Measurements from ENCODE around the gene CACTIN.
A peak's percentile ranks its signal among the peaks of the same experiment; 100 is the strongest.
"Not testable (repeated sequence)": the region's sequence is repeated elsewhere in the genome, so short reads cannot be mapped to it uniquely, and the experiment has no call there.

CACTIN gene

DNA sequence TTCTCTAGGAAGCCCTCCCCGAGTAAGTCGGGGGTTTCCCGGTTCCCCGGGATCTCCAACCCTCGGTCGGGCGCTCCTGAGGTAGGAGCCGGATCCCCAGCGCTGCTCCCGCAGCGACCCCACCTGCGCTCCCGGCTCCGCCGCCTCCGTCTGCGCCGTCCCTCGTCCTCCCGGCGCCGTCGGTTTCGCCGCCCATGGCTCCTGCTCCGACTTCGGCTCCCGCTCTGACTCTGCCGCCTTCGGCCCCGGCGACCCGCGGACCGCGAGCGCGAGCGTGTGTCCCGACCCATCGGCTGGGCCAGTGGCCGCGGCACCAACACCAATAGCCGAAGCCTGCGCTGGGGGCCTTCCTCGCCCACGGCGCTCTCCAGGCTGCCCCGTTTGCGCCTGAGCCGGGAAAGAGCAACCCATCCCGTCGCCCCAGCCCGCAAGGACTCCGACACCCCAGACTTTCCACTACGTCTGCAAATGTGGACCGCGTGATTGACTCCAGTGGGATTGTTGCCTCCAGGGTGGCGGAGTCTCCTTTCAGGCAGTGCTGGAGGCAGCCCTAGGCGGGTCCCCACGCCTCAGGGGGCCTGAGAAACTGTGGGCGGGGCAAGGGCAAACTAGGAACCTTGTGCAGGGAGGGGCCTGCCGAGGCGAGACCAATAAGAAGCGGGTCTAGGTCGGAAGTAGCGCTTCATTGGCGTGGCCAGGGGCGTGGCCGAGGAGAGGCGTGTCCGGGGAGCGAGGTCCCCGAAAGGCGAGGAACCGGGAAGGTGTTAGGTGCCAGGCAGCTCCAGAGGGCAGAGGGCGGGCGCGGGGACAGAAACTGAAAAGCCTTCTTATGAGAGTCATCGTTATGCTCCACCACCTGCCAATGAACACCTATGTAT lies at the start of gene CACTIN:
TSS of gene CACTIN (minus strand) at position 318 of the 878 bp plus-strand sequence. CDS start at position 290, 28 bp downstream.
- DNase-seq: peak; percentile 99

DNA sequence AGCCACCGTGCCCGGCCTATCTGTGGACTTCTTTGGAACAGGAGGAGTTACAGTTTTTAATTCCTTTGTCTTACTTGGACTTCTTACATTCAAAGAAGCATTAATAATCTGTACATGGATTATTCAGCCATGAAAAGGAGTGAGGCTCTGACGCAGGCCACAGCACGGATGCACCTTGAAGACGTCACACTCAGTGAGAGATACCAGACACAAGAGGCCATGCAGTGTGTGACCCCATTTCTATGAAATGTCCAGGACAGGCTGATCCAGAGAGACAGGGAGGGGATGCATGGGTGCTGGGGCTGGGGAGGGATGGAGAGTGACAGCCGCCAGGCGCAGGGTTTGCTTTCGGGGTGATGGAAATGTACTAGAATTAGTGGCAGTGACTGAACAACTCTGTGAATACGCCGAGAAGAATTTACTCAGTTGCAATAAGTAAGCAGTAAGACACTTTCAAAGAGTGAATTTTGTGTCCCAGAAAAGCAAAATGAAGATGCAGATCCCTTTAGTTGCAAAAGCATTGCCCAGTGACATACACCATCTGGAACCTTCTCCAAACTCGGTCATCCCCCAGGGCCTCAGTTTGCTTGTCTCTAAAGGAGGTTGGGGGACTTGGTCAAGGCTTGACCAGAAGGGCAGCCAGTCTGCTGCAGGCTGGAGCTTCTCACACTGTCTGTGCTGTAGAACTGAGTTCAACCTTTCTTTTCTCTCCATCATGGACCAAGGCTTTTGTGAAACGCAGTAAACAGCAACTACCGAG lies 48.4 kb upstream of the CACTIN start:
- no peak for DNase-seq

- DNase-seq: peak; percentile 67
Observed at GRCh38 chr19:3673506-3674439, 47.2 kb upstream of the CACTIN start.

DNA sequence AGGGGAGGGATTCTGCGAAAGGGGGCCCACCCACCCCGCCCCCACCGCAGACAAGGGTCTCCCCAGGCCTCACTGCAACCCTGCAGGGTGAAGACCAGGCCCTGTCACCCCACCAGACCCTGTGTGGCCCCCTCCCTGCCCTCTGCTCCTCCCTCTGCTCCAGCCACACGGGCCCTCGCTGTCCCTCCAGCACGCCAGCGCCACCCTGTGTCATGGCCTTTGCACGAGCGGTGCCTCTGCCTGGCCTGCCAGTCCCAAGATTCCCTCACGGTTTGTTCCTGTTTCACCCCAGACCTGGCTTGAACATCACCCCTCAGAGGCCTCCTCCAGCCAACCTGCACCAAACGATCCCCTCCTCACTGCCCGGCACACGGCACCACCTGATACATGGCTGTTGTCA lies 46.4 kb upstream of the CACTIN start:
- DNase-seq: peak; percentile 33

- DNase-seq: no peak
Observed at GRCh38 chr19:3672575-3672948, 46.0 kb upstream of the CACTIN start.

DNA sequence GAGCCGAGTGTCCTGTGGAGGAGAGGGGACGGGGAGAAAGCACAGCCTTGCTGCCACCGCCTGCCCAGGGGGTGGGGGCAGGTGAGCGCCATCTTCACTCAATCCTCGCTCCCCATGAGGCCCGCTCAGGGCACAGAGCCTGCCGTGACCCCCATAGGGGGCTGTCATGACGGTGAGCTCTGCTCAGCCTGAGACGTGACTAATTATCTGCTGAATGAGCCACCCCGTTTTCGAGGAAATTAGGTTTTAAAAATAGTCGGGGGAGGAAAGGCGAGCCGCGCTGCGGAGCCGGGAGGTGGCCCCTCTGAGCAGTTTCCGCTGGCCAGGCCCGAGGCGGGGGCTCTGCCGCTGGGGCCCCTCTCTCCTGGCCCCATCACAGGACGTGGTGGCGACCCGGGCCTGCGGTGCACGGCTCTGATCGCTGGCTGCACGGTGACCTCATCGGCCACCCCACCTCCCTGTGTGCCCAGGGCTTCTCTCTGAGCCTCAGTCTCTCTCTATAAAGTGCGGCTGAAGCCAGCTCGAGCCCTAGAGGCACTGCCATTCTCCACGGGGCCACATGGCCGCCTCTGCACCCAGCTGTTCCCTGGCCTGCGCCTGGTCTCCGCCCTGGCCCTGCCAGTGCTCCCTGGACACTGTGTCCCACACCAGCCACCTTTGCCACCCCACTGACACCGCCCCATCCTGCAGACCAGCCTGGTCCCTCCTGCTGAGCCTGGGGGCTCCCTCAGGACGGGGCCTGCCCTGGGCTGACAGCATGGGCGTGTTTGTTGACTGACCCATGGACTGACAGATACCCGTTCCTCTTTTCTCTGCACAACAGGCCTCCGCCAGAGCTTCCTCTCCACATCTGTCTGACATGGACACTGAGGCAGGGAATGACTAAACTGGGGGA lies 45.3 kb upstream of the CACTIN start:
- DNase-seq: peak; percentile 38

DNA sequence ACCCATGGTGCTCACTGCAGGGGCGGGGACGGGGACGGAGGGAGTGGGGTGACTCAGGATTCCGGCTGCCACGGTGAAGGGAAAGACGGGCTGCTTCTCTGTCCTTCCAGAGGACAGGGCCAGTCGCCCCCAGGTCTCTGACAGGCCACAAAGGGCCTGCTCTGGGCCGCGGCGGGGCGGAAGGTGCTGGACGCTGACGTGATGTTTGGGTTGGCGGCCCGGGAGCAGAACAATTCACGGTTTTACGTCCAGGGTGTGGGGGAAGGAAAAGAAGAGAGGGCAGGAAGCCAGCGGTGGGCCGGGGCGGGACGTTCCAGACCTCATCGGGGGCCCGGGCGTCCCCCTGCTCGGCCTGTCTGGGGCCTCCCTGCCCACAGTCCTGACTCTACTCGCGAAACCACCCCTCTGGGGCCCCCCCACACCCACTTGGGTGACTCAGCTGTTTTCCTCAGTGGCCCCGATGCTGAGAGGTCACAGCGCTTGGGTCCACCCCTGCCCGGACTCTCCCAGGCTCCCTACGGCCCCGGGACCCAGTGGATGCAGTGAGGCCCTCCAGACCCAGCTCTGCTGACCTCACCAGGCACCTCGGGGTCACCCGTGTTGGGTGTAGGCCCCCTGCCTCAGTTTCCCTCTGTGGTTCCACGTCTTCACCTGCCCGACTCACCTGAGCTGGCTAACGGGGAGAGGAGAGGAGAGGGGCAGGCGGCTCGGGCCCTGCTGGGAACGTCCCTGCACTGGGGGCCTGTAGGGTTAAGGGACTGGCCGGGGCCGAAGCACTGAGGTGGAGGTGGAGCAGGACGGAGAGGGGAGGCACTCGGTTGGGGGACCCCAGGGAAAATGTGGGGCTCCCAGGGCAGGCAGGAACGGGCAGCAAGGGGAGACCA lies 44.4 kb upstream of the CACTIN start:
- no peak for DNase-seq

DNA sequence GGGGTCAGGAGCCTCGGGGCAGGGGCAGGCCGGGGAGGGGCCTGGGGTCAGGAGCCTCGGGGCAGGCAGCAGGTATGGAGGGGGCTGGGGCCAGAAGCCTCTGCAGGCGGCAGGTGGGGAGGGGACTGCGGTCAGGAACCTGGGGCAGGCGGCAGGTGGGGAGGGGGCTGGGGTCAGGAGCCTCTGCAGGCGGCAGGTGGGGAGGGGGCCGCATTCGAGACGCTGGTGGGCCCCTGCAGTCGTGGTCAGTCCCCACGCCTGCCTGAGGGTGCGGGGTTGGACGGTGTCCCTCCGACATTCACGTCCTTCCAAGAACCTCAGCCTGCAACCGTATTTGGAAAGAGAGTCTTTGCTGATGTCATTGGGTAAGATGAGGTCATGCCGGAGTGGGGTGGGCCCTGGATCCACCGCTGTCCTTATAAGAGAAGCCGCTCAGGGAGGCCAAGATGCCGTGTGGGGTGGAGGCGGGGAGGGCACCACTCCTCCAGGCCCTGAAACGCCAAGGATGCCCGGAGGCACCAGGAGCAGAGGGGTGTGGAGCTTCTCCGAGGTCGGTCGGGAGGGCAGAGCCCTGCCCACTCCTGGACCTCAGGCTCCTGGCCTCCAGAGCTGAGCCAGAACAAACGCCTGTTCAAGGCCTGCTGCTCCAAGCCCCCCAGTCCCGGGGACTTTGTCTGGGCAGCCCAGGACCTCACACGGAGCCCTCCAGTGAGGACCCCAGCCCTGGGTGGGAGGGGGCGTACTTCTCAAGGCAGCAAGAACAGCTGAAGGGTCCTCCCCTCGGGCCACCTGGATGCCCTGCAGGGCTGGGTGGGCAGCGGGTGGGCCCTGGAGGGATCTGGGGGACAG lies 43.6 kb upstream of the CACTIN start:
- no peak for DNase-seq

GRCh38 chr19:3669082-3669946 lies 42.7 kb upstream of the CACTIN start:
- DNase-seq: no peak

GRCh38 chr19:3668331-3669081 lies 41.9 kb upstream of the CACTIN start:
- no peak for DNase-seq

GRCh38 chr19:3667766-3668165 lies 41.2 kb upstream of the CACTIN start:
- no peak for DNase-seq

DNA sequence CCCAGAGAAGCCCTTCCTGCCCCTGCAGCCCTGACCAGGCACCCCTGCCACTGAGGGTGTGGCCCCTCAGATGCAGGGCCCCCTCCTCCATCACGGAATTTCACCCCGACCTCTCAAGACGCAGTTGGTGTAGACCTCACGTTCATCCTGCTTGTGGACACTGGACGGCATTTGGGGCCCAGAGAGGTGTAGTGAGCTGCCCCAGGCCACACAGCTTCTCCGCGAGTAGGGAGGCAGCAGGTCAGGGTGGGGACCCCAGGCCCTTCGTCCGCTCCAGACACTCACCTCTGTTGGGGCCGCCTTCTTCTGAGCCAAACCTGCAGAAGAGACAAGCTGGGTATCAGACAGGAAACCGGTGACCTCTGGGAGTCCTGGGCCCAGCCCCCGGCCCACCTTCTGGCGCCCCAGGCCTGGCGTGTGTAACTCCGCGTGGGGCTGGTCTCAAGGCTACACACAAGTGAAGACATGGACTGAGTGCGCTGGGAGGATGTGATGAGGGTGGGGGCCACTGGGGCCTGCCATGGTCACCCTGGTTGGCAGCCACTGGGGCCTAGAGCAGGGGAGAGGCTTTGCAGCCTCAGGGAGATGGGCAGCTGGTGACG lies 40.5 kb upstream of the CACTIN start:
- DNase-seq: no peak

GRCh38 chr19:3666545-3666856 lies 39.9 kb upstream of the CACTIN start:
- not testable (repeated sequence) for DNase-seq

- peak; percentile 26 for DNase-seq
Observed at GRCh38 chr19:3665681-3666544, 39.3 kb upstream of the CACTIN start.

- no peak for DNase-seq
Observed at GRCh38 chr19:3664879-3665642, 38.5 kb upstream of the CACTIN start.

- no peak for DNase-seq
Observed at GRCh38 chr19:3663838-3664237, 37.2 kb upstream of the CACTIN start.
